ENCODE measurements around the gene SPATA7. TPM values are rescaled to one million over a fixed set of nuclear protein-coding genes. Genes with fewer than 3 reads are reported as not detected.
"Not testable (repeated sequence)": the region's sequence is repeated elsewhere in the genome, so short reads cannot be mapped to it uniquely, and the experiment has no call there.

SPATA7 gene
- total and polyA plus RNA-seq, 2 experiments from 2014 or later = 16.5 to 17.8 TPM

DNA sequence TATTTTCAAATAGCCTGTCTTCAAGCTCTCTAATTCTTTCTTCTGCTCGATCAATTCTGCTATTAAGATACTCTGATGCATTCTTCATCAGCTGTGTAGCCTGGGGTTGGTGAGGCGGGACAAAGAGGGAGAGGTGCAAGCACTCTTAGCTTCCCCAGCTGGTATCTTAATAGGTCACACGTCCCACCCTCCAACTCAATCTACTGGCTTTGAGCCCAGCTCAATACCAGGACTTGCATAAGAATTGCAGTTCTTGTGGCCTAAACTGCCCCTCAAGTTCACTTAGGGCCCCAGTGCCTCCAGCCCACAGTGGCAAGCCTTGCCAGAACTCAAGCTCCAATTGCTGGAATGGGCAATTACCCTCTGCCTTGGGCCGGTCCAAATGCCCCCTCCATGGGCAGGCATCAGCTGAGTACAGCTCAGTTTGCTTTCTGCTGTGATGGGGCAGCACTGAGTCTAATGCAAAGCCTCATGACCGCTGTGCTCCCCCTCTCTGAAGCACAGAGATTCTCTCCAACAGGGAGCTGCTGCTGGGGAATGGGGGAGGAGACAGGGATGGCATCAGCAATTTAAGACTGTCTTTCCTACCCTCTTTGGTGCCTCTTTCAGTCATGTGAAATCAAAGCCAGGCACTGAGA, 5.6 kb upstream of the SPATA7 start (continued):
- TF ChIP-seq, protein P1, sequence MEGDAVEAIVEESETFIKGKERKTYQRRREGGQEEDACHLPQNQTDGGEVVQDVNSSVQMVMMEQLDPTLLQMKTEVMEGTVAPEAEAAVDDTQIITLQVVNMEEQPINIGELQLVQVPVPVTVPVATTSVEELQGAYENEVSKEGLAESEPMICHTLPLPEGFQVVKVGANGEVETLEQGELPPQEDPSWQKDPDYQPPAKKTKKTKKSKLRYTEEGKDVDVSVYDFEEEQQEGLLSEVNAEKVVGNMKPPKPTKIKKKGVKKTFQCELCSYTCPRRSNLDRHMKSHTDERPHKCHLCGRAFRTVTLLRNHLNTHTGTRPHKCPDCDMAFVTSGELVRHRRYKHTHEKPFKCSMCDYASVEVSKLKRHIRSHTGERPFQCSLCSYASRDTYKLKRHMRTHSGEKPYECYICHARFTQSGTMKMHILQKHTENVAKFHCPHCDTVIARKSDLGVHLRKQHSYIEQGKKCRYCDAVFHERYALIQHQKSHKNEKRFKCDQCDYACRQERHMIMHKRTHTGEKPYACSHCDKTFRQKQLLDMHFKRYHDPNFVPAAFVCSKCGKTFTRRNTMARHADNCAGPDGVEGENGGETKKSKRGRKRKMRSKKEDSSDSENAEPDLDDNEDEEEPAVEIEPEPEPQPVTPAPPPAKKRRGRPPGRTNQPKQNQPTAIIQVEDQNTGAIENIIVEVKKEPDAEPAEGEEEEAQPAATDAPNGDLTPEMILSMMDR (conservative IDR thresholded peaks at IDR 0.05; ENCODE audit: low read depth in 2 of 2) = peak in 1 of 2 experiments; percentile 12; a peak in 1 of 4 replicates
- TF ChIP-seq POLR2AphosphoS5 (IDR thresholded peaks at IDR 0.05; ENCODE audit: low read depth) (no peak), STAT1 (IDR thresholded peaks at IDR 0.05; ENCODE audit: unreplicated experiment) (no peak)

DNA sequence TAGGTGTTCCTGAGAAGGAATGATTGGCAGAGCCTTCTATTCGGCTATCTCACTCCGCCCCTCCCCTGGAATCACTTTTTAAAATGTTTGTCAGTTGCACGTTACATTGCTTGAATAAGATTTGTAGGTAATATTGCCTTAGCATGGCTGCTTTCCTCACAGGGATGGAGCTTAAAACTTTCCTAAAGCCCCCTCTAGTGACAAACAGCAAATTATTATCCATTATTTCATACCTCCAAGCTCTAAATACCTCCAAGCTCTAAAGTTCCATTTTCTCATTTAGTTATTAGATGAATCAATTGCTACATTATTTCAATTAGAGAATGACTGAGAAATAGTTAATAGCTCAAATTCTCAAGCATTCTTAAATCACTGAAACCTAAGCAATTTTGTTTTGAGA, 5.1 kb upstream of the SPATA7 start:
- Mint-ChIP-seq H3K27ac (no peak overlapping the region), H3K36me3 (ENCODE audit: low read depth) (peaks cover 2% of the 10 kb centered on the region; the same call in 1 of the 3 replicates), H3K27me3 (ENCODE audit: insufficient read depth, low read depth, poor library complexity) (peaks cover 13% of the 10 kb centered on the region), H3K4me1 (peaks cover 14% of the 10 kb centered on the region; the same call in 2 of the 3 replicates), H3K4me3 (no peak overlapping the region), H3K9me3 (peaks cover 12% of the 10 kb centered on the region; the same call in 1 of the 3 replicates)
- no peaks in the 10 kb centered on the region for H3K79me2 ChIP-seq (replicated peaks; ENCODE audit: insufficient read depth)
- H3K4me1 ChIP-seq (ENCODE audit: insufficient read depth) = no peaks in the 10 kb centered on the region; the same call in 1 of the 2 replicates
- H3K9me2 ChIP-seq (ENCODE audit: insufficient read depth) = no peaks in the 10 kb centered on the region
- H3K4me3 ChIP-seq = no peak overlapping the region
- peak overlapping the region; percentile 80 for H2AFZ ChIP-seq
- ATAC-seq = peak; percentile 15; the same call in 2 of the 3 replicates
- peak; percentile 27 for DNase-seq (ENCODE audit: low spot score)
- no peaks in the 10 kb centered on the region for H3K36me3 ChIP-seq (ENCODE audit: insufficient read depth)
- H3K27ac ChIP-seq (ENCODE audit: low read depth) = no peak overlapping the region
- H3F3A ChIP-seq (replicated peaks; ENCODE audit: low read depth) = no peaks in the 10 kb centered on the region
- H3K4me2 ChIP-seq = no peak overlapping the region
- H4K20me1 ChIP-seq (replicated peaks; ENCODE audit: insufficient read depth) = no peaks in the 10 kb centered on the region
- H3K27me3 ChIP-seq (ENCODE audit: insufficient read depth) = no peaks in the 10 kb centered on the region
- TF ChIP-seq NANOG (IDR thresholded peaks at IDR 0.05; ENCODE audit: borderline replicate concordance) = no peak
- TF ChIP-seq POLR2AphosphoS5 (IDR thresholded peaks at IDR 0.05; ENCODE audit: low read depth) = no peak
- TF ChIP-seq CREB1 (CRISPR knock-in tag; IDR thresholded peaks at IDR 0.05; ENCODE audit: low read depth) = no peak
- TF ChIP-seq, protein P1 (conservative IDR thresholded peaks at IDR 0.05; ENCODE audit: low read depth in 2 of 2) = peak; percentile 47 to 58
- TF ChIP-seq, protein P2, sequence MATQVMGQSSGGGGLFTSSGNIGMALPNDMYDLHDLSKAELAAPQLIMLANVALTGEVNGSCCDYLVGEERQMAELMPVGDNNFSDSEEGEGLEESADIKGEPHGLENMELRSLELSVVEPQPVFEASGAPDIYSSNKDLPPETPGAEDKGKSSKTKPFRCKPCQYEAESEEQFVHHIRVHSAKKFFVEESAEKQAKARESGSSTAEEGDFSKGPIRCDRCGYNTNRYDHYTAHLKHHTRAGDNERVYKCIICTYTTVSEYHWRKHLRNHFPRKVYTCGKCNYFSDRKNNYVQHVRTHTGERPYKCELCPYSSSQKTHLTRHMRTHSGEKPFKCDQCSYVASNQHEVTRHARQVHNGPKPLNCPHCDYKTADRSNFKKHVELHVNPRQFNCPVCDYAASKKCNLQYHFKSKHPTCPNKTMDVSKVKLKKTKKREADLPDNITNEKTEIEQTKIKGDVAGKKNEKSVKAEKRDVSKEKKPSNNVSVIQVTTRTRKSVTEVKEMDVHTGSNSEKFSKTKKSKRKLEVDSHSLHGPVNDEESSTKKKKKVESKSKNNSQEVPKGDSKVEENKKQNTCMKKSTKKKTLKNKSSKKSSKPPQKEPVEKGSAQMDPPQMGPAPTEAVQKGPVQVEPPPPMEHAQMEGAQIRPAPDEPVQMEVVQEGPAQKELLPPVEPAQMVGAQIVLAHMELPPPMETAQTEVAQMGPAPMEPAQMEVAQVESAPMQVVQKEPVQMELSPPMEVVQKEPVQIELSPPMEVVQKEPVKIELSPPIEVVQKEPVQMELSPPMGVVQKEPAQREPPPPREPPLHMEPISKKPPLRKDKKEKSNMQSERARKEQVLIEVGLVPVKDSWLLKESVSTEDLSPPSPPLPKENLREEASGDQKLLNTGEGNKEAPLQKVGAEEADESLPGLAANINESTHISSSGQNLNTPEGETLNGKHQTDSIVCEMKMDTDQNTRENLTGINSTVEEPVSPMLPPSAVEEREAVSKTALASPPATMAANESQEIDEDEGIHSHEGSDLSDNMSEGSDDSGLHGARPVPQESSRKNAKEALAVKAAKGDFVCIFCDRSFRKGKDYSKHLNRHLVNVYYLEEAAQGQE (IDR thresholded peaks at IDR 0.05; ENCODE audit: unreplicated experiment) = no peak
- no peak for TF ChIP-seq STAT1 (IDR thresholded peaks at IDR 0.05; ENCODE audit: unreplicated experiment)

DNA sequence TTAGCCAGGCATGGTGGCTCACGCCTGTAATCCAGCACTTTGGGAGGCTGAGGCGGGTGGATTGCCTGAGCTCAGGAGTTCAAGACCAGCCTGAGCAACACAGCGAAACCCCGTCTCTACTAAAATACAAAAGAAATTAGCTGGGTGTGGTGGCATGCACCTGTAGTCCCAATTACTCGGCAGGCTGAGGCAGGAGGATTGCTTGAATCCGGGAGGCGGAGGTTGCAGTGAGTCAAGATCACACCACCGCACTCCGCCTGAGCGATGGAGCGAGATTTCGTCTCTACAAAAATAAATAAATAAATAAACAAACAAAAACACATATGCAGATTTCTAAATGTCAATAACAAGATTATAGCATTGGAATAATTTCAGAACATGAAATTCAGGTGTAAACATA, 3.8 kb upstream of the SPATA7 start:
- not testable (repeated sequence) for H3K4me3 ChIP-seq; H3K4me1 ChIP-seq (ENCODE audit: insufficient read depth); ATAC-seq; H3K27me3 ChIP-seq (ENCODE audit: insufficient read depth); H3K4me2 ChIP-seq; H3K9me2 ChIP-seq (ENCODE audit: insufficient read depth); H3K36me3 ChIP-seq (ENCODE audit: insufficient read depth); H3K9me3 Mint-ChIP-seq; DNase-seq (ENCODE audit: low spot score); H3K27ac ChIP-seq (ENCODE audit: low read depth); H3K79me2 ChIP-seq (replicated peaks; ENCODE audit: insufficient read depth); H3K36me3 Mint-ChIP-seq (ENCODE audit: low read depth); H3F3A ChIP-seq (replicated peaks; ENCODE audit: low read depth); H4K20me1 ChIP-seq (replicated peaks; ENCODE audit: insufficient read depth); H3K27ac Mint-ChIP-seq; H3K4me3 Mint-ChIP-seq
- Mint-ChIP-seq H3K27me3 (ENCODE audit: insufficient read depth, low read depth, poor library complexity) (peaks cover 13% of the 10 kb centered on the region), H3K4me1 (peaks cover 19% of the 10 kb centered on the region; the same call in 2 of the 3 replicates)
- H2AFZ ChIP-seq = 0 out of 2 replicates have a peak overlapping the region, but pooled peaks have one; percentile 15

All from GM23338 (cell line).